Loucy (cell line): ENCODE results near the gene RAD51D.
"Not testable (repeated sequence)": the region's sequence is repeated elsewhere in the genome, so short reads cannot be mapped to it uniquely, and the experiment has no call there.

ENCODE experiments used
- H2AFZ ChIP-seq: fragments of 200-600 bp; sonication (generic); 2 replicates; pipeline ENCODE4 v1.6.0; 2016; ENCODE audit warnings: antibody characterized with exemption, mild to moderate bottlenecking, low read length, moderate library complexity
- H3F3A ChIP-seq: fragments of 200-600 bp; 2 replicates; pipeline ENCODE4 v1.6.0; 2016; ENCODE audit warnings: antibody characterized with exemption, low read depth, mild to moderate bottlenecking
- H3K27me3 ChIP-seq: fragments of 200-600 bp; sonication (generic); 2 replicates; pipeline ENCODE4 v1.6.1; 2014; ENCODE audit warnings: low read length, mild to moderate bottlenecking; ENCODE audit not compliant: insufficient read depth, poor library complexity, severe bottlenecking
- H3K36me3 ChIP-seq: fragments of 200-600 bp; sonication (generic); 2 replicates; pipeline ENCODE4 v1.6.1; 2016; ENCODE audit warnings: low read length; ENCODE audit not compliant: insufficient read depth
- H3K4me1 ChIP-seq: fragments of 200-600 bp; sonication (generic); 2 replicates; pipeline ENCODE4 v1.5.1; 2014; ENCODE audit warnings: low read length, mild to moderate bottlenecking; ENCODE audit not compliant: insufficient read depth, poor library complexity, severe bottlenecking
- H3K4me2 ChIP-seq: fragments of 200-600 bp; sonication (generic); 2 replicates; pipeline ENCODE4 v1.6.0; 2014; ENCODE audit warnings: antibody characterized with exemption, low read length, low read depth, mild to moderate bottlenecking; ENCODE audit not compliant: poor library complexity, severe bottlenecking
- H3K4me3 ChIP-seq: fragments of 200-600 bp; sonication (generic); 2 replicates; pipeline ENCODE4 v1.5.1; 2014; ENCODE audit warnings: low read length, mild to moderate bottlenecking, mixed read lengths; ENCODE audit not compliant: poor library complexity, severe bottlenecking
- H3K79me2 ChIP-seq: fragments of 200-600 bp; sonication (generic); 2 replicates; pipeline ENCODE4 v1.6.1; 2014; ENCODE audit warnings: low read length; ENCODE audit not compliant: insufficient read depth
- H3K9ac ChIP-seq: fragments of 200-600 bp; sonication (generic); 2 replicates; pipeline ENCODE4 v1.6.0; 2014; ENCODE audit warnings: mild to moderate bottlenecking, low read depth, low read length, moderate library complexity; ENCODE audit not compliant: poor library complexity, severe bottlenecking
- H3K9me2 ChIP-seq: fragments of 200-600 bp; sonication (generic); replicated peaks from 2 replicates; pipeline ENCODE4 v1.6.1; 2016; ENCODE audit warnings: low read depth, low read length, mixed read lengths
- H3K9me3 ChIP-seq: fragments of 200-600 bp; sonication (generic); 2 replicates; pipeline ENCODE4 v1.6.1; 2014; ENCODE audit warnings: mild to moderate bottlenecking, antibody characterized with exemption, low read length, low read depth; ENCODE audit not compliant: insufficient read depth
- H4K20me1 ChIP-seq: fragments of 200-600 bp; sonication (generic); 2 replicates; pipeline ENCODE4 v1.6.0; 2014; ENCODE audit warnings: antibody characterized with exemption, low read length, mild to moderate bottlenecking; ENCODE audit not compliant: insufficient read depth, poor library complexity, severe bottlenecking
- CTCF ChIP-seq: fragments of 200-600 bp; sonication (generic); conservative IDR thresholded peaks from 2 replicates; pipeline ENCODE4 v1.5.1; 2014; ENCODE audit warnings: mild to moderate bottlenecking, antibody characterized with exemption, low read length
- EZH2phosphoT487 ChIP-seq: fragments of 200-600 bp; IDR thresholded peaks from 2 replicates; pipeline ENCODE4 v1.6.1; 2018; ENCODE audit warnings: antibody characterized with exemption, mild to moderate bottlenecking, moderate library complexity, borderline replicate concordance

RAD51D gene

GRCh38 chr17:35097776-35098175, 21.9 kb downstream of the RAD51D start:
- Histone ChIP-seq H4K20me1 (no peaks in the 10 kb centered on the region), H3F3A (no peaks in the 10 kb centered on the region), H3K27me3 (no peaks in the 10 kb centered on the region), H3K36me3 (peaks cover 8% of the 10 kb centered on the region; the same call in 1 of the 2 replicates), H3K9me2 (no peaks in the 10 kb centered on the region), H3K4me1 (no peaks in the 10 kb centered on the region), H3K4me2 (no peak overlapping the region), H3K4me3 (no peak overlapping the region), H3K9me3 (no peaks in the 10 kb centered on the region), H2AFZ (no peak overlapping the region), H3K79me2 (no peaks in the 10 kb centered on the region), H3K9ac (no peak overlapping the region)
- TF ChIP-seq CTCF (no peak), EZH2phosphoT487 (no peak)

GRCh38 chr17:35095741-35096140, 23.9 kb downstream of the RAD51D start:
- TF ChIP-seq EZH2phosphoT487 (no peak), CTCF (no peak)
- no peak overlapping the region for H2AFZ ChIP-seq
- H3K79me2 ChIP-seq: no peaks in the 10 kb centered on the region
- H3K9ac ChIP-seq: no peak overlapping the region
- H3K27me3 ChIP-seq: no peaks in the 10 kb centered on the region
- no peaks in the 10 kb centered on the region for H4K20me1 ChIP-seq
- H3K36me3 ChIP-seq: peaks cover 5% of the 10 kb centered on the region; the same call in 1 of the 2 replicates
- no peaks in the 10 kb centered on the region for H3K9me3 ChIP-seq
- H3K4me1 ChIP-seq: no peaks in the 10 kb centered on the region
- H3K4me2 ChIP-seq: no peak overlapping the region
- H3F3A ChIP-seq: no peaks in the 10 kb centered on the region
- H3K4me3 ChIP-seq: no peak overlapping the region
- H3K9me2 ChIP-seq: no peaks in the 10 kb centered on the region

GRCh38 chr17:35094902-35095301, 24.8 kb downstream of the RAD51D start:
- Histone ChIP-seq H3K36me3 (no peaks in the 10 kb centered on the region; the same call in 1 of the 2 replicates), H3K9ac (no peak overlapping the region), H3K4me1 (peaks cover 3% of the 10 kb centered on the region), H3F3A (no peaks in the 10 kb centered on the region), H3K9me2 (no peaks in the 10 kb centered on the region), H3K4me3 (no peak overlapping the region), H3K9me3 (no peaks in the 10 kb centered on the region), H3K4me2 (no peak overlapping the region), H2AFZ (no peak overlapping the region), H3K27me3 (no peaks in the 10 kb centered on the region), H3K79me2 (no peaks in the 10 kb centered on the region), H4K20me1 (no peaks in the 10 kb centered on the region)
- no peak for TF ChIP-seq EZH2phosphoT487
- TF ChIP-seq CTCF: no peak

- H4K20me1 ChIP-seq, H3K9me2 ChIP-seq, H3K9ac ChIP-seq, H3K4me3 ChIP-seq, H3K4me2 ChIP-seq, H3F3A ChIP-seq, H3K27me3 ChIP-seq, H2AFZ ChIP-seq, H3K9me3 ChIP-seq, H3K36me3 ChIP-seq: not testable (repeated sequence)
- Histone ChIP-seq H3K4me1 (peaks cover 31% of the 10 kb centered on the region), H3K79me2 (peaks cover 28% of the 10 kb centered on the region; the same call in 1 of the 2 replicates)
These were observed 29.0 kb downstream of the RAD51D start for GRCh38 chr17:35090707-35091106.
